Natural killer cell (primary cell): ENCODE measurements around the gene SNAP25. TPM values are rescaled to one million over a fixed set of nuclear protein-coding genes. Genes with fewer than 3 reads are reported as not detected.

Source experiments
- ATAC-seq, 3 donors: fragments of 150-1000 bp in 2 of 3; fragments of 200-7000 bp in 1 of 3; cut with Tn5 transposase; 1 replicate in 1 of 3; 2 replicates in 2 of 3; pipeline ENCODE4 v1.10.0; 2021; ENCODE audit warnings: mild to moderate bottlenecking in 2 of 3, moderate library complexity in 2 of 3
- DNase-seq, 2 donors: peaks; one replicate each; pipeline versions ENCODE4 v3.0.0 to v3.0.0-alpha.2; 2013 to 2021; ENCODE audit warnings: mixed read lengths in 1 of 2
- H3K27ac ChIP-seq: one replicate; pipeline ENCODE4 v1.5.1; 2013; ENCODE audit warnings: mild to moderate bottlenecking, low read length
- H3K27me3 ChIP-seq: one replicate; pipeline ENCODE4 v1.6.1; 2013; ENCODE audit warnings: low read length; ENCODE audit not compliant: control insufficient read depth, insufficient read depth
- H3K36me3 ChIP-seq: one replicate; pipeline ENCODE4 v1.6.1; 2013; ENCODE audit warnings: low read length; ENCODE audit not compliant: control insufficient read depth, insufficient read depth
- H3K4me1 ChIP-seq: one replicate; pipeline ENCODE4 v1.6.1; 2013; ENCODE audit warnings: low read length; ENCODE audit not compliant: control insufficient read depth, insufficient read depth
- H3K4me3 ChIP-seq: one replicate; pipeline ENCODE4 v1.5.1; 2013; ENCODE audit warnings: low read length
- H3K9me3 ChIP-seq: one replicate; pipeline ENCODE4 v1.6.1; 2013; ENCODE audit warnings: low read length; ENCODE audit not compliant: control insufficient read depth, insufficient read depth
- H3K27ac Mint-ChIP-seq, 2 donors: one replicate each; pipeline ENCODE4 v1.8.0; 2022; ENCODE audit warnings: mild to moderate bottlenecking in 2 of 2, mixed read lengths in 2 of 2, moderate library complexity in 1 of 2
- H3K27me3 Mint-ChIP-seq, 2 donors: one replicate each; pipeline ENCODE4 v1.8.0; 2022; ENCODE audit warnings: low read depth in 2 of 2, mixed read lengths in 2 of 2
- H3K36me3 Mint-ChIP-seq: one replicate; pipeline ENCODE4 v1.8.0; 2022; ENCODE audit warnings: mixed read lengths
- H3K4me1 Mint-ChIP-seq, 2 donors: one replicate each; pipeline ENCODE4 v1.8.0; 2022; ENCODE audit warnings: mixed read lengths in 2 of 2
- H3K4me3 Mint-ChIP-seq: one replicate; pipeline ENCODE4 v1.8.0; 2022; ENCODE audit warnings: mild to moderate bottlenecking, moderate library complexity, mixed read lengths
- H3K9me3 Mint-ChIP-seq, 2 donors: one replicate each; pipeline ENCODE4 v1.8.0; 2022; ENCODE audit warnings: mixed read lengths in 2 of 2
- CTCF ChIP-seq: fragments of 200-600 bp; IDR thresholded peaks from one replicate; pipeline ENCODE4 v1.8.0; 2022; ENCODE audit warnings: antibody characterized with exemption
- WGBS: methylation state at CpG from one replicate; pipeline ENCODE4 v1.1.7; 2013; ENCODE audit warnings: missing lambda C conversion rate; ENCODE audit not compliant: insufficient coverage; 5-methylcytosine and 5-hydroxymethylcytosine counted together
- intact Hi-C: fragments of 100-400 bp; cut with micrococcal nuclease; formaldehyde crosslinking; loops from one replicate; pipeline ENCODE4 v1.14.2; 2022
- total RNA-seq, 4 donors: library from RNA; stranded (reverse); fragments of 120-200 nt in 1 of 4; gene quantifications; one replicate each; pipeline versions ENCODE4 v1.2.3 to v1.2.4, GENCODE V29; 2013 to 2022

SNAP25 gene
- total RNA-seq, 3 donors from 2014 or later (not counting 1 experiment from before 2014, with no cell fraction given), result not detected

GRCh38 chr20:10309326-10309725, 90.7 kb downstream of the SNAP25 start:
- no peaks in the 10 kb centered on the region for H3K36me3 Mint-ChIP-seq
- H3K9me3 Mint-ChIP-seq, result peaks cover 0 to 4% of the 10 kb centered on the region in 2 donors
- H3K27ac ChIP-seq, result no peak overlapping the region
- peaks cover 35 to 39% of the 10 kb centered on the region in 2 donors for H3K4me1 Mint-ChIP-seq
- ATAC-seq (no peak), DNase-seq (no peak)
- H3K27me3 ChIP-seq, result peaks cover 3% of the 10 kb centered on the region
- no peaks in the 10 kb centered on the region for H3K36me3 ChIP-seq
- peaks cover 8% of the 10 kb centered on the region for H3K4me1 ChIP-seq
- no peak overlapping the region for H3K27ac Mint-ChIP-seq
- H3K9me3 ChIP-seq, result no peaks in the 10 kb centered on the region
- TF ChIP-seq CTCF, result no peak
- no peak overlapping the region for H3K4me3 ChIP-seq
- intact Hi-C loops, result loop anchor here (5.0 kb wide), 1 partner anchor 43 kb away; no protein-coding TSS in a partner anchor
- WGBS, result 94% methylated on average over 2 of the region's 2 CpGs
- H3K27me3 Mint-ChIP-seq, result peaks cover 13 to 28% of the 10 kb centered on the region in 2 donors
- H3K4me3 Mint-ChIP-seq, result no peak overlapping the region

- H3K27me3 Mint-ChIP-seq, result peaks cover 15 to 42% of the 10 kb centered on the region in 2 donors
- H3K4me3 ChIP-seq, result no peak overlapping the region
- WGBS, result 80% methylated on average over 1 of the region's 1 CpG
- no peaks in the 10 kb centered on the region for H3K36me3 Mint-ChIP-seq
- H3K27ac ChIP-seq, result no peak overlapping the region
- H3K4me1 Mint-ChIP-seq, result peaks cover 18 to 19% of the 10 kb centered on the region in 2 donors
- H3K9me3 ChIP-seq, result peaks cover 5% of the 10 kb centered on the region
- ATAC-seq, result no peak
- peaks cover 0 to 4% of the 10 kb centered on the region in 2 donors for H3K9me3 Mint-ChIP-seq
- peaks cover 3% of the 10 kb centered on the region for H3K4me1 ChIP-seq
- TF ChIP-seq CTCF, result no peak
- no peaks in the 10 kb centered on the region for H3K36me3 ChIP-seq
- intact Hi-C loops, result no loop called here
- DNase-seq, result no peak
- H3K27ac Mint-ChIP-seq, result no peak overlapping the region
- peaks cover 7% of the 10 kb centered on the region for H3K27me3 ChIP-seq
- no peak overlapping the region for H3K4me3 Mint-ChIP-seq
Observed at GRCh38 chr20:10312111-10312510, 93.5 kb downstream of the SNAP25 start.

- Mint-ChIP-seq H3K4me3 (no peak overlapping the region), H3K36me3 (no peaks in the 10 kb centered on the region), H3K27ac (no peak overlapping the region), H3K9me3 (peaks cover 0 to 4% of the 10 kb centered on the region in 2 donors), H3K27me3 (peaks cover 15 to 42% of the 10 kb centered on the region in 2 donors), H3K4me1 (peaks cover 10 to 19% of the 10 kb centered on the region in 2 donors)
- TF ChIP-seq CTCF, result no peak
- Histone ChIP-seq H3K4me1 (no peaks in the 10 kb centered on the region), H3K9me3 (peaks cover 5% of the 10 kb centered on the region), H3K27me3 (peaks cover 7% of the 10 kb centered on the region), H3K4me3 (no peak overlapping the region), H3K36me3 (no peaks in the 10 kb centered on the region), H3K27ac (no peak overlapping the region)
- intact Hi-C loops, result no loop called here
- DNase-seq (no peak), ATAC-seq (no peak)
Observed at GRCh38 chr20:10313215-10313614, 94.6 kb downstream of the SNAP25 start.

- Histone ChIP-seq H3K4me1 (no peaks in the 10 kb centered on the region), H3K27ac (no peak overlapping the region), H3K27me3 (peaks cover 7% of the 10 kb centered on the region), H3K4me3 (no peak overlapping the region), H3K9me3 (peaks cover 5% of the 10 kb centered on the region), H3K36me3 (no peaks in the 10 kb centered on the region)
- DNase-seq, result no peak
- intact Hi-C loops, result no loop called here
- H3K27ac Mint-ChIP-seq, result no peak overlapping the region
- H3K4me3 Mint-ChIP-seq, result no peak overlapping the region
- H3K27me3 Mint-ChIP-seq, result peaks cover 15 to 42% of the 10 kb centered on the region in 2 donors
- H3K9me3 Mint-ChIP-seq, result peaks cover 0 to 2% of the 10 kb centered on the region in 2 donors
- H3K36me3 Mint-ChIP-seq, result no peaks in the 10 kb centered on the region
- WGBS, result 76% methylated on average over 3 of the region's 3 CpGs
- H3K4me1 Mint-ChIP-seq, result peaks cover 11 to 21% of the 10 kb centered on the region in 2 donors
- ATAC-seq, result no peak
- TF ChIP-seq CTCF, result no peak
Observed at GRCh38 chr20:10313701-10314100, 95.1 kb downstream of the SNAP25 start.
